IPS-18c (cell line): Measurements from ENCODE around the gene ULK2.

ENCODE experiments used
- H3K4me3 ChIP-seq: 2 replicates; pipeline ENCODE4 v1.7.0; 2013; ENCODE audit warnings: low read depth, mild to moderate bottlenecking, low read length, moderate library complexity; ENCODE audit not compliant: insufficient read depth
- H3K9me3 ChIP-seq: one replicate; pipeline ENCODE4 v1.6.1; 2013; ENCODE audit warnings: mild to moderate bottlenecking, low read length, moderate library complexity; ENCODE audit not compliant: control insufficient read depth, insufficient read depth

The ULK2 gene

DNA sequence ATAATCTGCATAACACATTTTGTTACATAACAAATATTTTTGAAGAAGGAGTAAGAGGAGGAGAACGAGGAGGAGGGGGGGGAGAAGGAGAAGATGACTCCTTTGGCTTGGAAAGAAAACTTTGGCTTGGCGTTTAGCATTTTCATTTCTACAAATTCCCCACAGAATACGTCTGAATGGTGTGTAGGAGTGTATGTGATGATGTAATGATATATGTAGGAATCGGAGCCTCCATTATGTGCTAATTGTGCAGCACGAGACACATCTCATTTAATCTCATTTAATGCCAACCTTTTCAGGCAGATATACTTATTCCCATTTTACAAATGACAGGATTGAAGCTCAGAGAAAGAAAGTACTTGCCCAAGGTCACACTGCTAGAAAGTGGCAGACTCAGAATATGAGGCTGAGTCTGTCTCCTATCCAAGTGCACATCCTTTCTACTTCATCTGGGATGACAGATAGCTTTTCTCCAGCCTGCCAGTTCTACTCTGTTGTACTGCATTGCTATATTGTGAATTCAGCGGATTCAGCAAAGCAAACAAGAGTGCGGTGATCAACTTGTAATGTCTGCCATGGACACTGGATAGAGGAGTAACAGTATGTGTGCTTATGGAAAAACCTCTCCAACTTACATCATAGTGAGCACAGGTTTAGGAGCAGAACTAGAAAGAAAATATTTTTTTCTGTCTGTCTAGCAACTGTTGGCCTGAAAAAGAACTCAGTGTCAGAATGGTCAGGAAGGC is 140.9 kb downstream of the ULK2 start:
- Histone ChIP-seq H3K9me3 (peaks cover 2% of the 10 kb centered on the region), H3K4me3 (no peak overlapping the region)

DNA sequence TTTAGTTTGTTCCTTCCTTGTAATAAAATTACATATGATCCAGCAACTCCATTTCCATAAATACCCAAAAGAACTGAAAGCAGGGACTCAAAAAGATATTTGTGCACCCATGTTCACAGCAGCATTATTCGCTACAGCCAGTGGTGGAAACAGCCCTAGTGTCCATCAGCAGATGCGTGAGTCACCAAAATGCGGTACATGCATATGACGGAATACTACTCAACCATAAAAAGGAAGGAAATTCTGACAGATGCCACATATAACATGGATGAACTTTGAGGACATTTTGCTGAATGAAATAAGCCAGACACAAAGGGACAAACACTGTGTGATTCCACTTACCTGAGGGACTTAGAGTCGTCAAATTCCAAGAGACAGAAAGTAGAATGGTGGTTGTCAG is 142.2 kb downstream of the ULK2 start:
- Histone ChIP-seq H3K4me3 (no peak overlapping the region), H3K9me3 (peaks cover 2% of the 10 kb centered on the region)

DNA sequence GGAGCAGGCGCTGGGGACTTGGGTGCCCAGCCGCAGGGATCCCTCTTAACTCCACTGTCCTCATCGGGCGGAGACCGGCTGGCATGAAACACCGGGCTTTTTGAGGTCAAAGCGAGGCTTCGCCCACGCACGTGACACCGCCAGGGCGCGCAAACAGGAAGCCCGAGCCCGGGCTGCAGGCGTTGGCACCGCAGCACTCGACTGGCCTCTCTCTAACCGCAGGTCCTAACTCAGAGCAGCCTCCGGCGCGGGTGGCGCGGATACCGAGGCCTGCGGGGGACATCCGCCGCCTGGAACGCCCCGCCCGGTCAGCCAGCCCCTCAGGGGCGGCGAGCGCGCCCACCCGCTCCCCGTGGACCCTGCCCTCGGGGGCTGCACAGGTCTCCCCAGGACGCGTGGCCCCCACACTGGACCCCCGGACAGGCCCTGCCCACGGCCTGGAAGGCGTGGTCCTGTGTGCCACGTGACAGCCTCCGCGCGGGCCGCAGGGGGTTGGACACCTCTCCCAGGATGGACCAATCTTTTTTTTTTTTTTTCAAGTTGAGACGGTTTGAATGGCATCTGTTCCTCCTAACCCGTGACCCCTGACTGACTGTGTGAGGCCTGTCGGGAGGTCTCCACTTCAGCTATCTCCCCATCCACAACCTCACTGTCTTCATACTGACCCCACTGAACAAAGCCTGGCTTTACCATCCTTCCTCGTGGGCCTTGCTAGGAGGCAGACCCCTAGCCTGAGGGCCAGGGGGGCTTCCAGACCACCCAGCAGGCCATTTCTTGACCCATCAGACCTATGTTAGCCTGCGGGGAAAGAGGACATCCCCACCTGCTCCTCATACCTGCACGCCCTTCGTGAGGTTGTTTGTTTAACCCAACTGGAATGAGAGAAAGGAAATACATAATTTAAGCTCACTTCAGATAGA is 143.0 kb downstream of the ULK2 start:
- H3K4me3 ChIP-seq, result no peak overlapping the region

DNA sequence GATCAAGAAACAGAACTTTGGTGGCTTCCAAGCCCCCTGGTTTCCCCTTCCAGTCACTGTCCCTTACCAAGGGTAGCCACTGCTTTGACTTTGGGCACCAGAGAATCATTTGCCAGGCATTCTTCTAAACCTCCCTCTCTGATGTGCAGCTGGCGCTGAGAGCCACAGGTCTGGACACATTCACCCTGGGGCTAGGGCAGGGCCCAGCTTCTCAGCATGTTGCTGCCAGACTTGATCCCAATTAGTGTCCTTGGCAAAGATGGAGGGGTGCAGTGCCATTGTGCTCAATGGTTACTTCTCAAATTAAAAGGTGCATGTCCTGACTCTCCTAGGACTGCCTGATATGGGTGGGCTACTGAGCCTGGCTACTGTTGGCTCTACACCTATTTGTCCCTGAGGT is 143.8 kb downstream of the ULK2 start:
- peaks cover 2% of the 10 kb centered on the region for H3K9me3 ChIP-seq
- H3K4me3 ChIP-seq, result no peak overlapping the region

More for the DNA sequence above, 143.0 kb downstream of the ULK2 start:
- peaks cover 2% of the 10 kb centered on the region for H3K9me3 ChIP-seq
